ENCODE data around the gene IFNAR2.

- TF ChIP-seq CTCF (IDR thresholded peaks at IDR 0.05) (no peak), POLR2A (IDR thresholded peaks at IDR 0.05) (no peak)
Observed at GRCh38 chr21:33231526-33231925, 1.8 kb downstream of the IFNAR2 start.

Measured in adrenal gland (tissue), 5 donors.